ENCODE measurements around the gene CCDC102A.

The CCDC102A gene

GRCh38 chr16:57486858-57487834 lies 49.2 kb downstream of the CCDC102A start (continued):
- TF ChIP-seq ZNF549 (tag by site-specific recombination; IDR thresholded peaks at IDR 0.05) (no peak), SCRT1 (tag by site-specific recombination; IDR thresholded peaks at IDR 0.05; ENCODE audit: borderline replicate concordance) (no peak), ZNF398 (tag by site-specific recombination; IDR thresholded peaks at IDR 0.05) (peak; percentile 19; the same call in 1 of the 2 replicates)

- peak within 1 kb of the TSS; percentile 19; the same call in 1 of the 2 replicates for H3K27ac ChIP-seq (ENCODE audit: extremely low read depth, low read depth, low read length)
- peak within 1 kb of the TSS; percentile 65 for H3K4me3 ChIP-seq (ENCODE audit: low read depth, low read length)
- POLR2A ChIA-PET = interaction anchor here (1.6 kb wide), 1 partner anchor 24 kb away, joined by 6 read pairs; the partner anchor contains the start of gene POLR2C
- peak; percentile 78 for TF ChIP-seq PATZ1 (tag by site-specific recombination; IDR thresholded peaks at IDR 0.05)
- TF ChIP-seq ZBTB20 (tag by site-specific recombination; IDR thresholded peaks at IDR 0.05) = peak; percentile 90
- TF ChIP-seq ZNF785 (tag by site-specific recombination; IDR thresholded peaks at IDR 0.05) = no peak
- TF ChIP-seq ZNF394 (tag by site-specific recombination; IDR thresholded peaks at IDR 0.05; ENCODE audit: borderline replicate concordance) = no peak
- no peak for TF ChIP-seq ZNF132 (tag by site-specific recombination; IDR thresholded peaks at IDR 0.05; ENCODE audit: borderline replicate concordance)
- TF ChIP-seq ZNF391 (tag by site-specific recombination; IDR thresholded peaks at IDR 0.05; ENCODE audit: borderline replicate concordance, low read depth) = no peak; the same call in 1 of the 2 replicates
- peak; percentile 55 for TF ChIP-seq EGR2 (tag by site-specific recombination; IDR thresholded peaks at IDR 0.05; ENCODE audit: low read depth)
- TF ChIP-seq ZNF239 (tag by site-specific recombination; IDR thresholded peaks at IDR 0.05) = no peak
- no peak for TF ChIP-seq ZNF76 (tag by site-specific recombination; IDR thresholded peaks at IDR 0.05; ENCODE audit: borderline replicate concordance, low read depth)
- TF ChIP-seq PRDM2 (tag by site-specific recombination; IDR thresholded peaks at IDR 0.05; ENCODE audit: borderline replicate concordance) = no peak
- peak; percentile 50 for TF ChIP-seq ZBTB26 (tag by site-specific recombination; optimal IDR thresholded peaks at IDR 0.05)
- no peak for TF ChIP-seq ZNF837 (tag by site-specific recombination; IDR thresholded peaks at IDR 0.05)
- no peak for TF ChIP-seq ZNF302 (tag by site-specific recombination; IDR thresholded peaks at IDR 0.05; ENCODE audit: low read depth)
These were observed 50.2 kb downstream of the CCDC102A start, which contains the start of gene DOK4 for GRCh38 chr16:57485916-57486857. Gene DOK4 (minus strand): TSS chr16:57486493. CDS start chr16:57479507, 6,986 bp downstream.

More at GRCh38 chr16:57485916-57486857, 50.2 kb downstream of the CCDC102A start, which contains the start of gene DOK4:
- CTCF ChIA-PET = interaction anchor here (1.2 to 1.8 kb wide), 2 partner anchors 23 to 415 kb away, joined by 3 to 4 read pairs; partner anchors contain the start of gene POLR2C
- Histone ChIP-seq H3K9me3 (ENCODE audit: control insufficient read depth, insufficient read depth, low read depth, low read length) (no peaks in the 10 kb centered on the region), H3K36me3 (ENCODE audit: control insufficient read depth in 2 of 2, insufficient read depth in 1 of 2, low read length in 2 of 2) (no peaks in the 10 kb centered on the region), H3K4me1 (ENCODE audit: control insufficient read depth, insufficient read depth, low read length) (no peaks in the 10 kb centered on the region)

Measured in HEK293 (cell line).